GM12872 (cell line): ENCODE results near the gene PKP4.

Experiments used
- CTCF ChIP-seq: IDR thresholded peaks from 3 replicates; pipeline ENCODE4 v1.5.1; 2011; ENCODE audit warnings: low read depth, mild to moderate bottlenecking, low read length, moderate library complexity; ENCODE audit not compliant: insufficient read depth

Gene PKP4

GRCh38 chr2:158507679-158508078 is 50.9 kb downstream of the PKP4 start:
- no peak for TF ChIP-seq CTCF

GRCh38 chr2:158509928-158510797 is 53.4 kb downstream of the PKP4 start:
- no peak for TF ChIP-seq CTCF

- no peak for TF ChIP-seq CTCF
Observed at GRCh38 chr2:158510887-158511286, 54.1 kb downstream of the PKP4 start.

GRCh38 chr2:158511706-158512105 is 55.0 kb downstream of the PKP4 start:
- TF ChIP-seq CTCF = no peak

- TF ChIP-seq CTCF = no peak
Observed at GRCh38 chr2:158512323-158512722, 55.6 kb downstream of the PKP4 start.

GRCh38 chr2:158513841-158514240 is 57.1 kb downstream of the PKP4 start:
- TF ChIP-seq CTCF = no peak

- TF ChIP-seq CTCF = no peak
Observed at GRCh38 chr2:158518084-158518483, 61.3 kb downstream of the PKP4 start.
